HG03175 (cell line): ENCODE measurements around the gene RFX3.
"Not testable (repeated sequence)": the region's sequence is repeated elsewhere in the genome, so short reads cannot be mapped to it uniquely, and the experiment has no call there.

Experiments
- ATAC-seq: cut with Tn5 transposase; IDR thresholded peaks from one replicate; pipeline ENCODE4 v1.9.1; 2021; ENCODE audit warnings: mild to moderate bottlenecking, moderate library complexity; ENCODE audit not compliant: unreplicated experiment

The RFX3 gene

GRCh38 chr9:3360245-3360644 lies 165.6 kb downstream of the RFX3 start:
- ATAC-seq, result no peak

DNA sequence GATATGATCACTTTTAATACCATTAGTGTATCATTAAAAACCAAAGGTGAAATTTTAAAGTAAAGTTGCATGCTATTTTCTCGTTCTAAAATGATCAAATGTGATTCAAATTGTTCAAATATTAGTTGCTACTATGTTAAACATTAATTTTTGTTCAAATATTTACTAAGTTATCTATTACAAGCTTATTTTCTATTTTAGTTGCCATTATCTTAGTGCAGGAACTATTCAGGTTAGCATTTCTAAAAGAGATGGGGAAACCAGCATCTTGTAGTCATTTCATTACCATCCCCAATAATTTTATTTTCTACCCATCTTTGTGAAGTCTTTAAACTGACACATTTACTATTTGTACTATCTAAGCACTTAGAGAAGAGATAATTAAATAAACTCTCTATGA lies 166.0 kb downstream of the RFX3 start:
- ATAC-seq, result no peak

DNA sequence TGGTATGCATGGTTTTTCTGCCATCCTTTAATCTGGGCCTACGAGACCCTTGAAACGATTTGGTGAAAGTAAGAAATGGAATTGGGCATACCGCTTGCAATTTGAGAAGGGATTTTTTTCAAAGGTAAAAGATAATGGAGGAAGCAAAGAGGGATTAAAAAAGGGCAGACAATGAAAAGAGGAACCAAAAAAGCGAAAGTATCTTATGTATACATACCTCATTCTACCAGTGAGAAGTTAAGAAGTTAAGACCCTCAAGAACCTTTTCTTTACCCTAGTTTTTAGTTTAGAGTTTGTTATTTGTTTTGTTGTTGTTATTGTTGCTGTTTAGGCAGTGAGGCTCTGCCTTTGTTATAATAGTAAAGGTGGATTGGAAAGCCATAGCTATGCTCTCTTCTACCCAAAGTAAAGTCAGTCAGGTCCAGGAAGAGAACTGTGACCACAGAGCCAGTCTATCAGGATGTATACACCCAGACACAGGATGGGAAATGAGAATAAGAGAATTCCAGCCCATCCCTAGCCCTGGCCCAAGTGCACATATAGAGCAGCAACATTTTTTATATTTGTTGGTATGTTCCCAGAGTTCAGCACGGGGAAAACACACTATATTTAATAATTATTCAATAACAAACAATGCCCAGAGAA lies 166.6 kb downstream of the RFX3 start:
- ATAC-seq, result no peak

- no peak for ATAC-seq
Measured at GRCh38 chr9:3348169-3348568, 177.6 kb downstream of the RFX3 start.

DNA sequence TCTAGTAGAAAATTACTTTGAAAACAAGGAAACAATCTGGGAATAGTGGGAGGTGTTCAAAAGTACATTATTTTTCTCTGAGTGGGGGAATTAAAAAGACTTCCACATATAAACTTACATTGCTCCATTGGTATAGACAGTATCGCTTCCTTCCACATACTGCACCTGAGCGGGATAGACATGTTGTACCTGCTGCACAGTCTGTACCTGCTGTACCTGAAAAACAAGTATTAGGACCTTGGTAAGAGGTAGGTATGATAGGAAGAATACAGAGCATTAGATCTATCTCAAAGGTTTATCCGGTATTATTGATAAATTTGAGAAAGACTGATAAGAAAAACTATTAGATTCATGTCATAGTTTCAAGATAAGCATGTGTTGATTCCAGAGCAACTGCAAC lies 179.3 kb downstream of the RFX3 start:
- no peak for ATAC-seq

DNA sequence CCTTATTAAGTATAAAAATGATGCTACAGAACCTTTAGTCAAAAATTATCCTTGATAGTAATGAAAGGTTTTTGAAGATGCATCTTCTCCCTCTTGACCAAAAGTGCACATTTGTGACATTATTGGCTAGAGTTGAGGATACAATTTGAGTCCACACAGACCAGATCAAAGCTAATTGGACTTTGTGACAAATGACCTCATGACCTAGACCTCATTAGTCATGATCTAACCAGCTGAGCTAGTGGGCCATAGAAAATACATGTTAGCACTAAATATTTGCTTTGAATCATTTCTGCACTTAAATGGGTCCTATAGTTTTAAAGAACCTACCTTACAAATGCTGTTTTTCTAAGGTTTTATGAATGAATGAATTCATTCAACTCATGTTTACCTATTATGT lies 182.1 kb downstream of the RFX3 start:
- no peak for ATAC-seq

DNA sequence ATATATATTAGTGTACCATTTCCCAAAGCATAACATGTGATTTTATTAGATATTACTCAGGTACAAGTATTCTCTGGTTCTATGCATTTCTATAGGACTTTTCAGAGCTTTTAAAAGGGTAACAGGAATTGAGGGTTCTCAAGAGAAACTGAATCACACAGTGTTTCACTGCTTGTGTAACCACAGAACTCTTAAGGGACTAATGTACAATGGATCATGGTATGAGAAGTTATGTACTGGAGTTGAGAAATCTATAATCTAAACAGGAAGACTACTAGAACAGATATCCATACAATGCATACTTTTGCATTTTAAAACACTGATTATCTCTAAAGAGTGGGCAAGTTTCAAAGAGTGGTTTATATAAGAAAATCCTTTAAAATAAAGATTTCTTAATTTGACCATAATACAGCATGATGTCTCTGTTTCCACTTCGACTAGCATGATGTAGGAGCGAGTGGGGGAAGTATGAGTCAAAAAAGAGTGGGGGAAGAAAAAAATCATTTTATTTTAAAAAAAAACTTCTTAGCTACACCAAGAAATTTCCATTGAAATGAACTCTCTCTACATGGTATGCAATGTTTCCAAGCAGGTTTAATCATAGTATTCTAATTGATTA lies 183.5 kb downstream of the RFX3 start:
- ATAC-seq, result no peak

GRCh38 chr9:3337515-3338225 lies 188.1 kb downstream of the RFX3 start:
- no peak for ATAC-seq

DNA sequence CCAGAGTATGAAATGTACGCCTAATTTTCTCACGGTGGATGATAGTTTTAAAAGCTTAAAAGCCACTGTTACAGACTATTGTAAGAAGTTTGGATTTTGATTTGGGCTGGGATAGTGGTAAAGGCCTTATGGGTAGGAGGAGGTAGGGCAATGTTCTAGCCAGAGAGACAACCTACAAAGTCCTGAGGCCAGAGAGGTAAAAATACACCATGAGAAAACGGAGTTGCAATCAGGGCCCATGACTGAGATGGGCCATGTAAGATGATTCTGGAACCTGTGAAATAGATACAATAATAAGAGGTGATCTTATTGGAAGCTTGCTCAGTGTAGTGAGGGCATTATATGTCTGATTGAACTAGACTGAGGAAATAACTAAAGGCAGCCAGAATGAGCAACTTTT lies 188.8 kb downstream of the RFX3 start:
- ATAC-seq, result no peak

GRCh38 chr9:3332802-3333201 lies 193.0 kb downstream of the RFX3 start:
- ATAC-seq, result no peak

DNA sequence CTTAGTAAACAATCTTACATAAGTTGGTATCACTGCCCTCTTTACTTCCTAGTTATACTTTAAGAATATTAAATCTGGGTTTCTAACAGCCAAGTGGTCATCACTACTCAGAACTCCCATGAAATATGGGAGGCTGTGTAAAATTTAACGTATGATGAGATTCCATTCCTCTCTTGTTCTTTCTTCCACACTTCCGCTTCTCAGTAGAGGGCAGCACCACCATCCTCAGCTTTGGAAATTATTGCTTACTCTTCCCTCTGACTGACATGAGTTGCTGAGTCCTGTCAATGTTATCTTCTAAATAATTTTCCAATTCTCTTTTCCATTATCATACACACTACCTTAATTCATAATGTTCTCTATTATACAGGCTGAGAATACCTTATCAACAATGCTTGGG lies 194.0 kb downstream of the RFX3 start:
- no peak for ATAC-seq

- ATAC-seq, result no peak
Measured at GRCh38 chr9:3330792-3331420, 194.9 kb downstream of the RFX3 start.

DNA sequence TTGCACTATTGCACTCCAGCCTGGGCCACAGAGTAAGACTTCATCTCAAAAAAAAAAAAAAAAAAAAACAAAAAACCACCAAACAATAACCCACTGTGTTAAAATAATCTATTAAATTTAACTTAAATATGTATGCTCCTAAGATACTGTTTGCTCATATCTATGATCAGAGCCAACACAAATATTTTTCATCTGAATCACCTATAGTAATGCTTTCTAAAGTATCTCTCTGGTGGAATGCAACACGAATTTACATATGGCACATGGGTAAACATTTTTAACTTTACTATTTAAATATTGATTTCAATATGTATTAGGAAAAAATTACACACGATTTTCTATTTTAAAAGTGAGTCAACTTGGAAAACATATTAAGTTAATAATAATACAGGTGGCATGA lies 196.4 kb downstream of the RFX3 start:
- no peak for ATAC-seq

GRCh38 chr9:3323714-3324113 lies 202.1 kb downstream of the RFX3 start:
- no peak for ATAC-seq

- no peak for ATAC-seq
Measured at GRCh38 chr9:3321186-3321585, 204.6 kb downstream of the RFX3 start.

GRCh38 chr9:3312595-3312994 lies 213.2 kb downstream of the RFX3 start:
- ATAC-seq, result not testable (repeated sequence)

DNA sequence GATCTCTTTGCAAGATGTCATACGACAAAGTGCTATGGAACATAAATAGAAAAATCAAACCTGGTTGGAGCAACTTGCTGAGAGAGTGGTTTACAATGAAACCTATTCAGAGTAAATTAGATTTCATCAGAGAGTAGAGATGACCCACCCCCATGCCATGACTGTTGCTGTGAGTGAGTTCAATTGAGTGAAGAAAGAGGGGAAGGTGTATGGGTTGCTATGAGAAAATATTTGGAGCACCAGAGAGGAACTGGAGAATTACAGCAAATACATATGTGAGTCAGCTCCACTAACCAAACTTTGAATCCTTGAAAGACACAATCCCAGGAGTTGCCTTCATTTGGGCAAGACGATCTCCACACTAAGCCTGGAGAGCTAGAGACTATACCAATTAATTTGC lies 217.2 kb downstream of the RFX3 start:
- ATAC-seq, result no peak

DNA sequence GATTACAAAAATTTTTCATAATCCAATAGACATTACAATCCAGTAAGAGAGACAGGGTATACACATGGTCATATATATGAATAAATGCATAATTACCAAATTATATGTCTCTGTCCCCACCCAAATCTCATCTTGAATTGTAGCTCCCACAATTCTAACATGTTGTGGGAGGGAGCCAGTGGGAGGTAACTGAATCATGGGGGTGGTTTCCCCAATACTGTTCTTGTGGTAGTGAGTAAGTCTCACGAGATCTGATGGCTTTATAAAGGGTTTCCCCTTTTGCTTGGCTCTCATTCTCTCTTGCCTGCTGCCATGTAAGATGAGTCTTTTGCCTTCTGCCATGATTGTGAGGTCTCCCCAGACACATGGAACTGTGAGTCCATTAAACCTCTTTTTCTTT lies 221.4 kb downstream of the RFX3 start:
- not testable (repeated sequence) for ATAC-seq

DNA sequence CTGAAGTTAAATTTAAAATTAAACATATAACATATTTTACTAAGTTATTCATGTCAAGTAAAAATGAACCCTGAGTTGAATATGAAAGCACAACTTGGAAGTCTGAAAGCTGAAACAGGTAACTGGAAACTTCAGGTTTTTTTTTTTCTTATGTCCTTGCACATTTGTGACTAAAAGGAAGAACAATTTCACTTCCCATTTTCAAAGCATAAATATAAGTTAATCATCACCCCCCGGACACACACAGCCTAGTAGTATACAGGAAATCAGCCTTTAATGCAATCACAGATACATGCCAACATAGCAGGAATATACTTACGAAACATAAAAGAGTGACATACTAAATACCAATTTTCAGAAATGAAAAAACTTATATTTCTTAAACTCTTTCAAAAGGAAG lies 225.9 kb downstream of the RFX3 start:
- peak; percentile 100 for ATAC-seq

DNA sequence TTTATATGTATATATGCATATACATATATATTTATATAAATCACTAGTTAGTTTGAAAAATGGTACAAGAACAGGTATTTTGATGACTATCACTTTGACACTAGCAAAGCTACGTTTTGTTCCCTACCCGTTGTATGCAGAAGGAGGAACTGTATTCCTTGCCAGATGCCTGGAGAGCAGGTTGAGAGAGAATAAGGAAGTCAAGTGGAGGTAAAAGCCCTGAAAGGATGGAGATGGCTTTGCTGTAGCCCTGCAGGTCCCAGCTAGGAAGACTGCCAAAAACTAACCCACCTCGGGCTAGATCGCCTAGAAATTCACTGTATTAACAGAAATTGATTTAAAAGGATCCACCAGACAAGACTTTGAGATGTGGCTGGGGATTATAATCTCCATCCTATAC lies 229.3 kb downstream of the RFX3 start:
- no peak for ATAC-seq

- no peak for ATAC-seq
Measured at GRCh38 chr9:3292311-3292710, 233.5 kb downstream of the RFX3 start.
